ENCODE measurements around the gene SIGLEC8. TPM values are rescaled to one million over a fixed set of nuclear protein-coding genes. Genes with fewer than 3 reads are reported as not detected.

The SIGLEC8 gene
- total and polyA plus RNA-seq, 10 of the 15 experiments (the other 5 are each of a cell fraction or from before 2014, with no cell fraction given): not detected

DNA sequence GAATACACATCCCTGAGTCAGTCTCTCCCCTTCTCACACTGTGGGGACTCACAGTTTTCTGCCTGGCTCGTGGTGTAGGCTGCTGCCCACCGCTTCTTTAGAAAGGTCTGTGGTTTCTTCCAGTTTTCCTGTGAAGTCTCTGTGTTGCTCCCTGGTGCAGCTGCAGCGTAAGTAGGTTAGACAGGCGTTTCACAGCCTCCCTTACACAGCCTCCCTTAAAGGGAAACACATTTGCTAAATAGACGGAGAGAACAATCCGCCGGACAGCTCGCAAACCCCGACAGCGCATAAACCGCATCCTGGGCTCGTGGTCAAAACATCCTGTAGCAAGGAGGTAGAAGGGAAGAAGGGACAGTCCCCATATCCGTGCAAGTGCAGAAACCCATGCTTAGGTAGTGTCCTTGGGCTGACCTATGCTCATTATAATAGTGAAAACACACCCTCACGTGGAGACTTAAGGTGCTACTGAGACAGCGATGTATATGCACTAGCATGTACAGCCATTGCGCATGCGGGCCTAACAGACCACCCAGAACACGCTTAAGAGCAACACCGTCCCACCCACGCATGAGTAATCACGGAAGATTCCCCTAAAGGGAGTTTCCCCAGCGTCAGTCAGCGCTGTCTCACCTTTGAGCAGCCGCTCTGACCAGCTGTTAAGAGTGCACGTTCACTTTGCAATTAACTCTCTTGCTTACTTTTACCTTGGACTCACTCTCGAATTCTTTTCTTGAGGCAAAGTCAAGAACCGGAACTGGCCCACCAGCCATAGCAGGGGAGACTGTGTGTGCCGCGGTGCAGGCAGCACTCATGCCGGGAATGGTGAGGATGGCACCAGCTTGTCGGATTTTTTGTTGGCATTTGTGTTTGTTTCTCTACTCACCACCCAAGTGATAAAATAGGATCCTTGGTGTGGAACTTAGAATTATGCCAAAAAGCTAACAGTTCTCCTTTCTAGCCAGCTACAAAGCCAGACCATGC lies 16.6 kb downstream of the SIGLEC8 start (continued):
- TF ChIP-seq, protein P1, sequence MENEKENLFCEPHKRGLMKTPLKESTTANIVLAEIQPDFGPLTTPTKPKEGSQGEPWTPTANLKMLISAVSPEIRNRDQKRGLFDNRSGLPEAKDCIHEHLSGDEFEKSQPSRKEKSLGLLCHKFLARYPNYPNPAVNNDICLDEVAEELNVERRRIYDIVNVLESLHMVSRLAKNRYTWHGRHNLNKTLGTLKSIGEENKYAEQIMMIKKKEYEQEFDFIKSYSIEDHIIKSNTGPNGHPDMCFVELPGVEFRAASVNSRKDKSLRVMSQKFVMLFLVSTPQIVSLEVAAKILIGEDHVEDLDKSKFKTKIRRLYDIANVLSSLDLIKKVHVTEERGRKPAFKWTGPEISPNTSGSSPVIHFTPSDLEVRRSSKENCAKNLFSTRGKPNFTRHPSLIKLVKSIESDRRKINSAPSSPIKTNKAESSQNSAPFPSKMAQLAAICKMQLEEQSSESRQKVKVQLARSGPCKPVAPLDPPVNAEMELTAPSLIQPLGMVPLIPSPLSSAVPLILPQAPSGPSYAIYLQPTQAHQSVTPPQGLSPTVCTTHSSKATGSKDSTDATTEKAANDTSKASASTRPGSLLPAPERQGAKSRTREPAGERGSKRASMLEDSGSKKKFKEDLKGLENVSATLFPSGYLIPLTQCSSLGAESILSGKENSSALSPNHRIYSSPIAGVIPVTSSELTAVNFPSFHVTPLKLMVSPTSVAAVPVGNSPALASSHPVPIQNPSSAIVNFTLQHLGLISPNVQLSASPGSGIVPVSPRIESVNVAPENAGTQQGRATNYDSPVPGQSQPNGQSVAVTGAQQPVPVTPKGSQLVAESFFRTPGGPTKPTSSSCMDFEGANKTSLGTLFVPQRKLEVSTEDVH (IDR thresholded peaks at IDR 0.05; ENCODE audit: low read depth, partially characterized antibody): peak; percentile 21
- TF ChIP-seq MEF2A (IDR thresholded peaks at IDR 0.05; ENCODE audit: insufficient read depth, low read depth, low read length) (0 out of 2 replicates have a peak, but pooled peaks have one; percentile 7), EZH2 (IDR thresholded peaks at IDR 0.05; ENCODE audit: borderline replicate concordance, control insufficient read depth, low read depth, low read length) (no peak), PAX5 (IDR thresholded peaks at IDR 0.05; ENCODE audit: borderline replicate concordance, low read depth, low read length) (peak; percentile 94), ZNF217 (IDR thresholded peaks at IDR 0.05) (0 out of 2 replicates have a peak, but pooled peaks have one; percentile 18), YY1 (IDR thresholded peaks at IDR 0.05; ENCODE audit: low read depth, low read length) (no peak), GABPA (IDR thresholded peaks at IDR 0.05; ENCODE audit: low read depth) (peak; percentile 26; the same call in 1 of the 2 replicates), FOXM1 (IDR thresholded peaks at IDR 0.05; ENCODE audit: low read depth, low read length) (peak; percentile 67), CBFB (IDR thresholded peaks at IDR 0.05; ENCODE audit: low read depth) (0 out of 2 replicates have a peak, but pooled peaks have one; percentile 81), PAX8 (IDR thresholded peaks at IDR 0.05) (peak; percentile 32; the same call in 1 of the 2 replicates), CHD1 (IDR thresholded peaks at IDR 0.05; ENCODE audit: low read depth, low read length) (no peak), ATF7 (IDR thresholded peaks at IDR 0.05; ENCODE audit: low read depth) (peak; percentile 88), SMARCA5 (IDR thresholded peaks at IDR 0.05) (peak; percentile 37; the same call in 1 of the 2 replicates), MXI1 (IDR thresholded peaks at IDR 0.05; ENCODE audit: low read depth, low read length) (no peak), MTA2 (IDR thresholded peaks at IDR 0.05; ENCODE audit: low read depth) (peak; percentile 87), NR2F1 (conservative IDR thresholded peaks at IDR 0.05) (peak; percentile 84)
- TF ChIP-seq, protein P2, sequence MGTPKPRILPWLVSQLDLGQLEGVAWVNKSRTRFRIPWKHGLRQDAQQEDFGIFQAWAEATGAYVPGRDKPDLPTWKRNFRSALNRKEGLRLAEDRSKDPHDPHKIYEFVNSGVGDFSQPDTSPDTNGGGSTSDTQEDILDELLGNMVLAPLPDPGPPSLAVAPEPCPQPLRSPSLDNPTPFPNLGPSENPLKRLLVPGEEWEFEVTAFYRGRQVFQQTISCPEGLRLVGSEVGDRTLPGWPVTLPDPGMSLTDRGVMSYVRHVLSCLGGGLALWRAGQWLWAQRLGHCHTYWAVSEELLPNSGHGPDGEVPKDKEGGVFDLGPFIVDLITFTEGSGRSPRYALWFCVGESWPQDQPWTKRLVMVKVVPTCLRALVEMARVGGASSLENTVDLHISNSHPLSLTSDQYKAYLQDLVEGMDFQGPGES (IDR thresholded peaks at IDR 0.05): no peak; the same call in 1 of the 2 replicates
- TF ChIP-seq, protein P3, sequence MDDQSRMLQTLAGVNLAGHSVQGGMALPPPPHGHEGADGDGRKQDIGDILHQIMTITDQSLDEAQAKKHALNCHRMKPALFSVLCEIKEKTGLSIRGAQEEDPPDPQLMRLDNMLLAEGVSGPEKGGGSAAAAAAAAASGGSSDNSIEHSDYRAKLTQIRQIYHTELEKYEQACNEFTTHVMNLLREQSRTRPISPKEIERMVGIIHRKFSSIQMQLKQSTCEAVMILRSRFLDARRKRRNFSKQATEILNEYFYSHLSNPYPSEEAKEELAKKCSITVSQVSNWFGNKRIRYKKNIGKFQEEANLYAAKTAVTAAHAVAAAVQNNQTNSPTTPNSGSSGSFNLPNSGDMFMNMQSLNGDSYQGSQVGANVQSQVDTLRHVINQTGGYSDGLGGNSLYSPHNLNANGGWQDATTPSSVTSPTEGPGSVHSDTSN (IDR thresholded peaks at IDR 0.05; ENCODE audit: insufficient replicate concordance, low read depth, low read length): peak; percentile 78
- TF ChIP-seq, protein P4, sequence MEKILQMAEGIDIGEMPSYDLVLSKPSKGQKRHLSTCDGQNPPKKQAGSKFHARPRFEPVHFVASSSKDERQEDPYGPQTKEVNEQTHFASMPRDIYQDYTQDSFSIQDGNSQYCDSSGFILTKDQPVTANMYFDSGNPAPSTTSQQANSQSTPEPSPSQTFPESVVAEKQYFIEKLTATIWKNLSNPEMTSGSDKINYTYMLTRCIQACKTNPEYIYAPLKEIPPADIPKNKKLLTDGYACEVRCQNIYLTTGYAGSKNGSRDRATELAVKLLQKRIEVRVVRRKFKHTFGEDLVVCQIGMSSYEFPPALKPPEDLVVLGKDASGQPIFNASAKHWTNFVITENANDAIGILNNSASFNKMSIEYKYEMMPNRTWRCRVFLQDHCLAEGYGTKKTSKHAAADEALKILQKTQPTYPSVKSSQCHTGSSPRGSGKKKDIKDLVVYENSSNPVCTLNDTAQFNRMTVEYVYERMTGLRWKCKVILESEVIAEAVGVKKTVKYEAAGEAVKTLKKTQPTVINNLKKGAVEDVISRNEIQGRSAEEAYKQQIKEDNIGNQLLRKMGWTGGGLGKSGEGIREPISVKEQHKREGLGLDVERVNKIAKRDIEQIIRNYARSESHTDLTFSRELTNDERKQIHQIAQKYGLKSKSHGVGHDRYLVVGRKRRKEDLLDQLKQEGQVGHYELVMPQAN (conservative IDR thresholded peaks at IDR 0.05): 0 out of 2 replicates have a peak, but pooled peaks have one; percentile 21
- TF ChIP-seq, protein P5, sequence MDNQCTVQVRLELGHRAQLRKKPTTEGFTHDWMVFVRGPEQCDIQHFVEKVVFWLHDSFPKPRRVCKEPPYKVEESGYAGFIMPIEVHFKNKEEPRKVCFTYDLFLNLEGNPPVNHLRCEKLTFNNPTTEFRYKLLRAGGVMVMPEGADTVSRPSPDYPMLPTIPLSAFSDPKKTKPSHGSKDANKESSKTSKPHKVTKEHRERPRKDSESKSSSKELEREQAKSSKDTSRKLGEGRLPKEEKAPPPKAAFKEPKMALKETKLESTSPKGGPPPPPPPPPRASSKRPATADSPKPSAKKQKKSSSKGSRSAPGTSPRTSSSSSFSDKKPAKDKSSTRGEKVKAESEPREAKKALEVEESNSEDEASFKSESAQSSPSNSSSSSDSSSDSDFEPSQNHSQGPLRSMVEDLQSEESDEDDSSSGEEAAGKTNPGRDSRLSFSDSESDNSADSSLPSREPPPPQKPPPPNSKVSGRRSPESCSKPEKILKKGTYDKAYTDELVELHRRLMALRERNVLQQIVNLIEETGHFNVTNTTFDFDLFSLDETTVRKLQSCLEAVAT (IDR thresholded peaks at IDR 0.05): peak; percentile 84
